Measurements from ENCODE around the gene RABL2B.
A peak's percentile ranks its signal among the peaks of the same experiment; 100 is the strongest.
"Not testable (repeated sequence)": the region's sequence is repeated elsewhere in the genome, so short reads cannot be mapped to it uniquely, and the experiment has no call there.

Gene RABL2B

GRCh38 chr22:50783033-50783879 is at the start of gene RABL2B:
RABL2B (minus strand) TSS chr22:50783636; CDS start chr22:50782294, 1,342 bp downstream.
- FAIRE-seq (peak; percentile 96), DNase-seq (ENCODE audit: low spot score) (peak; percentile 92)

GRCh38 chr22:50786936-50787335 is 3.5 kb upstream of the RABL2B start:
- DNase-seq (ENCODE audit: low spot score); FAIRE-seq: not testable (repeated sequence)

GRCh38 chr22:50785289-50785688 is 1.9 kb upstream of the RABL2B start:
- not testable (repeated sequence) for FAIRE-seq

GRCh38 chr22:50783880-50784276 is 442 bp upstream of the RABL2B start:
- not testable (repeated sequence) for FAIRE-seq; DNase-seq (ENCODE audit: low spot score)

More at GRCh38 chr22:50785289-50785688, 1.9 kb upstream of the RABL2B start:
- DNase-seq (ENCODE audit: low spot score), result not testable (repeated sequence)

GRCh38 chr22:50782253-50782652 is 1.2 kb downstream of the RABL2B start:
- not testable (repeated sequence) for DNase-seq (ENCODE audit: low spot score)
- peak; percentile 70 for FAIRE-seq

- not testable (repeated sequence) for DNase-seq (ENCODE audit: low spot score)
These were observed 3.2 kb downstream of the RABL2B start for GRCh38 chr22:50780244-50780643.

GRCh38 chr22:50777631-50778030 is 5.8 kb downstream of the RABL2B start:
- not testable (repeated sequence) for FAIRE-seq; DNase-seq (ENCODE audit: low spot score)

More at GRCh38 chr22:50780244-50780643, 3.2 kb downstream of the RABL2B start:
- FAIRE-seq, result not testable (repeated sequence)

- DNase-seq (ENCODE audit: low spot score) (peak; percentile 75), FAIRE-seq (peak; percentile 89)
These were observed 8.3 kb downstream of the RABL2B start for GRCh38 chr22:50775132-50775531.

- DNase-seq (ENCODE audit: low spot score); FAIRE-seq: not testable (repeated sequence)
These were observed 19.1 kb downstream of the RABL2B start for GRCh38 chr22:50764288-50764687.

GRCh38 chr22:50761829-50762228 is 21.6 kb downstream of the RABL2B start:
- not testable (repeated sequence) for FAIRE-seq; DNase-seq (ENCODE audit: low spot score)

- FAIRE-seq, result not testable (repeated sequence)
These were observed 23.7 kb downstream of the RABL2B start for GRCh38 chr22:50759597-50760341.

GRCh38 chr22:50756949-50757491 is 26.4 kb downstream of the RABL2B start:
- FAIRE-seq; DNase-seq (ENCODE audit: low spot score): not testable (repeated sequence)

More at GRCh38 chr22:50759597-50760341, 23.7 kb downstream of the RABL2B start:
- not testable (repeated sequence) for DNase-seq (ENCODE audit: low spot score)

- DNase-seq (ENCODE audit: low spot score); FAIRE-seq: not testable (repeated sequence)
These were observed 27.0 kb downstream of the RABL2B start for GRCh38 chr22:50756406-50756805.

- not testable (repeated sequence) for DNase-seq (ENCODE audit: low spot score); FAIRE-seq
These were observed 28.2 kb downstream of the RABL2B start for GRCh38 chr22:50755251-50755650.

GRCh38 chr22:50749302-50750074 is 33.9 kb downstream of the RABL2B start:
- not testable (repeated sequence) for DNase-seq (ENCODE audit: low spot score)

GRCh38 chr22:50748630-50749029 is 34.8 kb downstream of the RABL2B start:
- peak; percentile 30 for FAIRE-seq
- not testable (repeated sequence) for DNase-seq (ENCODE audit: low spot score)

More at GRCh38 chr22:50749302-50750074, 33.9 kb downstream of the RABL2B start:
- not testable (repeated sequence) for FAIRE-seq

GRCh38 chr22:50747521-50747920 is 35.9 kb downstream of the RABL2B start:
- not testable (repeated sequence) for FAIRE-seq; DNase-seq (ENCODE audit: low spot score)

GRCh38 chr22:50744424-50744823 is 39.0 kb downstream of the RABL2B start:
- FAIRE-seq; DNase-seq (ENCODE audit: low spot score): not testable (repeated sequence)

GRCh38 chr22:50740714-50741113 is 42.7 kb downstream of the RABL2B start:
- FAIRE-seq, result peak; percentile 78
- DNase-seq (ENCODE audit: low spot score), result not testable (repeated sequence)

- DNase-seq (ENCODE audit: low spot score), result no peak
- no peak for FAIRE-seq
These were observed 43.5 kb downstream of the RABL2B start for GRCh38 chr22:50739894-50740293.
